GM12892 (cell line): ENCODE results near the gene ZNF263.

Source experiments
- POLR2A ChIP-seq: IDR thresholded peaks from 2 replicates; pipeline ENCODE4 v1.6.1; 2011; ENCODE audit warnings: low read depth, low read length, control low read depth
- POLR2AphosphoS5 ChIP-seq: IDR thresholded peaks from 2 replicates; pipeline ENCODE4 v1.6.1; 2011; ENCODE audit warnings: low read depth, low read length, control low read depth
- TAF1 ChIP-seq: IDR thresholded peaks from 2 replicates; pipeline ENCODE4 v1.6.1; 2011; ENCODE audit warnings: low read depth, mild to moderate bottlenecking, control low read depth, low read length, borderline replicate concordance

DNA sequence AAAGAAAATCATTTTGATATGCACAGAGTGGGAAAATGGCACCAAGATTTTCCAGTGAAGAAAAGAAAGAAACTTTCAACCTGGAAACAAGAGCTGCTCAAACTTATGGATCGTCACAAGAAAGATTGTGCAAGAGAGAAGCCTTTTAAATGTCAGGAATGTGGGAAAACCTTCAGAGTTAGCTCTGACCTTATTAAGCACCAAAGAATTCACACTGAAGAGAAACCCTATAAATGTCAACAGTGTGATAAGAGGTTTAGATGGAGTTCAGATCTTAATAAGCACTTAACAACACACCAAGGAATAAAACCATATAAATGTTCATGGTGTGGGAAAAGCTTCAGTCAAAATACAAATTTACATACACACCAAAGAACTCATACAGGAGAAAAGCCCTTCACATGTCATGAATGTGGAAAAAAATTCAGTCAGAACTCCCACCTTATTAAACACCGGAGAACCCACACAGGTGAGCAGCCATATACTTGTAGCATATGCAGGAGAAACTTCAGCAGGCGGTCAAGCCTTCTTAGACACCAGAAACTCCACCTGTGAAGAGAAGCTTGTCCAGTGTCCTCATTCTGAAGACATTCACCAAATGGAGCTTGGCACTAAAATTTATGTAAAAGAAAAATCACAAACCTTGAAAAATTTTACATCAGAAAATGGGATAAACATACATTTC, 34.2 kb downstream of the ZNF263 start:
- TF ChIP-seq POLR2A: no peak
- TF ChIP-seq TAF1: no peak
- no peak for TF ChIP-seq POLR2AphosphoS5
